ENCODE data around the gene BMP8B.

DNA sequence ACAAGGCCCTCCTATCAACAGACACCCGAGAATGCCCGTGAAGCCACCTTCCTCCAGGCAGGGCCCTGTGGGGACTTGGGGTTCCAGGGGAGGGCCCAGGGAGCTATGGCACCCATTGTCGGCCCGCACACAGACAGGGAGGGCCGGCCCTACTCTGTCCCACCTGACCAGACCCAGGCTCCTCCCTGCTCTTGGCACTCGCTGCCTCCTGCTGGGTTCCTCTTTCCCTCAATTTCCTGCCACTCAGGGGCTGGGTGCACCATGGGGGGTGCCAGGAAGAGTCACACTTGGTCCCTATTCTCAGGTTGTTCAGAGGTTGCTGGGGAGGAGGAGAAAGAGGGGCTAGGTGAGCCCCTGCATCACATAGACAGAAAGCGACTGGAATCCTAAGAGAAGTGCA lies 9.5 kb downstream of the BMP8B start:
- TF ChIP-seq EGR1 (IDR thresholded peaks at IDR 0.05) (no peak), TAF1 (IDR thresholded peaks at IDR 0.05; ENCODE audit: low read depth) (no peak), RAD21 (IDR thresholded peaks at IDR 0.05; ENCODE audit: low read depth) (no peak), NFIC (IDR thresholded peaks at IDR 0.05) (no peak), CEBPB (IDR thresholded peaks at IDR 0.05) (no peak), TEAD4 (IDR thresholded peaks at IDR 0.05) (no peak), CREB1 (IDR thresholded peaks at IDR 0.05; ENCODE audit: low read depth) (no peak), FOXM1 (IDR thresholded peaks at IDR 0.05; ENCODE audit: borderline replicate concordance, low read depth) (no peak)
